Measurements from ENCODE around the gene LRRC71. TPM values are rescaled to one million over a fixed set of nuclear protein-coding genes. Genes with fewer than 3 reads are reported as not detected.

LRRC71 gene
- total and polyA plus RNA-seq, 2 experiments from 2014 or later: 0.24 TPM; not detected in 1

DNA sequence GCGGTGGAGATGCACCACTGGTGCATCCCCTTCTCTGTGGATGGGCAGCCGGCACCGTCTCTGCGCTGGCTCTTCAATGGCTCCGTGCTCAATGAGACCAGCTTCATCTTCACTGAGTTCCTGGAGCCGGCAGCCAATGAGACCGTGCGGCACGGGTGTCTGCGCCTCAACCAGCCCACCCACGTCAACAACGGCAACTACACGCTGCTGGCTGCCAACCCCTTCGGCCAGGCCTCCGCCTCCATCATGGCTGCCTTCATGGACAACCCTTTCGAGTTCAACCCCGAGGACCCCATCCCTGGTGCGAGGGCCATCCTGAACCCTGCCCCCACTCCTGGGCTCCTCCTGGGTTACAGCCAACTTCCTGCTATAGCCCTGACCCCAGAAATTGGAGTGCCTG lies 46.8 kb upstream of the LRRC71 start (continued):
- TF ChIP-seq, protein P1, sequence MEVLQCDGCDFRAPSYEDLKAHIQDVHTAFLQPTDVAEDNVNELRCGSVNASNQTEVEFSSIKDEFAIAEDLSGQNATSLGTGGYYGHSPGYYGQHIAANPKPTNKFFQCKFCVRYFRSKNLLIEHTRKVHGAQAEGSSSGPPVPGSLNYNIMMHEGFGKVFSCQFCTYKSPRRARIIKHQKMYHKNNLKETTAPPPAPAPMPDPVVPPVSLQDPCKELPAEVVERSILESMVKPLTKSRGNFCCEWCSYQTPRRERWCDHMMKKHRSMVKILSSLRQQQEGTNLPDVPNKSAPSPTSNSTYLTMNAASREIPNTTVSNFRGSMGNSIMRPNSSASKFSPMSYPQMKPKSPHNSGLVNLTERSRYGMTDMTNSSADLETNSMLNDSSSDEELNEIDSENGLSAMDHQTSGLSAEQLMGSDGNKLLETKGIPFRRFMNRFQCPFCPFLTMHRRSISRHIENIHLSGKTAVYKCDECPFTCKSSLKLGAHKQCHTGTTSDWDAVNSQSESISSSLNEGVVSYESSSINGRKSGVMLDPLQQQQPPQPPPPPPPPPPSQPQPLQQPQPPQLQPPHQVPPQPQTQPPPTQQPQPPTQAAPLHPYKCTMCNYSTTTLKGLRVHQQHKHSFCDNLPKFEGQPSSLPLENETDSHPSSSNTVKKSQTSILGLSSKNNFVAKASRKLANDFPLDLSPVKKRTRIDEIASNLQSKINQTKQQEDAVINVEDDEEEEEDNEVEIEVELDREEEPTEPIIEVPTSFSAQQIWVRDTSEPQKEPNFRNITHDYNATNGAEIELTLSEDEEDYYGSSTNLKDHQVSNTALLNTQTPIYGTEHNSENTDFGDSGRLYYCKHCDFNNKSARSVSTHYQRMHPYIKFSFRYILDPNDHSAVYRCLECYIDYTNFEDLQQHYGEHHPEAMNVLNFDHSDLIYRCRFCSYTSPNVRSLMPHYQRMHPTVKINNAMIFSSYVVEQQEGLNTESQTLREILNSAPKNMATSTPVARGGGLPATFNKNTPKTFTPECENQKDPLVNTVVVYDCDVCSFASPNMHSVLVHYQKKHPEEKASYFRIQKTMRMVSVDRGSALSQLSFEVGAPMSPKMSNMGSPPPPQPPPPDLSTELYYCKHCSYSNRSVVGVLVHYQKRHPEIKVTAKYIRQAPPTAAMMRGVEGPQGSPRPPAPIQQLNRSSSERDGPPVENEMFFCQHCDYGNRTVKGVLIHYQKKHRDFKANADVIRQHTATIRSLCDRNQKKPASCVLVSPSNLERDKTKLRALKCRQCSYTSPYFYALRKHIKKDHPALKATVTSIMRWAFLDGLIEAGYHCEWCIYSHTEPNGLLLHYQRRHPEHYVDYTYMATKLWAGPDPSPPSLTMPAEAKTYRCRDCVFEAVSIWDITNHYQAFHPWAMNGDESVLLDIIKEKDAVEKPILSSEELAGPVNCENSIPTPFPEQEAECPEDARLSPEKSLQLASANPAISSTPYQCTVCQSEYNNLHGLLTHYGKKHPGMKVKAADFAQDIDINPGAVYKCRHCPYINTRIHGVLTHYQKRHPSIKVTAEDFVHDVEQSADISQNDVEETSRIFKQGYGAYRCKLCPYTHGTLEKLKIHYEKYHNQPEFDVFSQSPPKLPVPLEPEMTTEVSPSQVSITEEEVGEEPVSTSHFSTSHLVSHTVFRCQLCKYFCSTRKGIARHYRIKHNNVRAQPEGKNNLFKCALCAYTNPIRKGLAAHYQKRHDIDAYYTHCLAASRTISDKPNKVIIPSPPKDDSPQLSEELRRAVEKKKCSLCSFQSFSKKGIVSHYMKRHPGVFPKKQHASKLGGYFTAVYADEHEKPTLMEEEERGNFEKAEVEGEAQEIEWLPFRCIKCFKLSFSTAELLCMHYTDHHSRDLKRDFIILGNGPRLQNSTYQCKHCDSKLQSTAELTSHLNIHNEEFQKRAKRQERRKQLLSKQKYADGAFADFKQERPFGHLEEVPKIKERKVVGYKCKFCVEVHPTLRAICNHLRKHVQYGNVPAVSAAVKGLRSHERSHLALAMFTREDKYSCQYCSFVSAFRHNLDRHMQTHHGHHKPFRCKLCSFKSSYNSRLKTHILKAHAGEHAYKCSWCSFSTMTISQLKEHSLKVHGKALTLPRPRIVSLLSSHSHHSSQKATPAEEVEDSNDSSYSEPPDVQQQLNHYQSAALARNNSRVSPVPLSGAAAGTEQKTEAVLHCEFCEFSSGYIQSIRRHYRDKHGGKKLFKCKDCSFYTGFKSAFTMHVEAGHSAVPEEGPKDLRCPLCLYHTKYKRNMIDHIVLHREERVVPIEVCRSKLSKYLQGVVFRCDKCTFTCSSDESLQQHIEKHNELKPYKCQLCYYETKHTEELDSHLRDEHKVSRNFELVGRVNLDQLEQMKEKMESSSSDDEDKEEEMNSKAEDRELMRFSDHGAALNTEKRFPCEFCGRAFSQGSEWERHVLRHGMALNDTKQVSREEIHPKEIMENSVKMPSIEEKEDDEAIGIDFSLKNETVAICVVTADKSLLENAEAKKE (CRISPR knock-in tag; IDR thresholded peaks at IDR 0.05): no peak
- no peak for TF ChIP-seq NANOG (IDR thresholded peaks at IDR 0.05; ENCODE audit: borderline replicate concordance)
- TF ChIP-seq, protein P2, sequence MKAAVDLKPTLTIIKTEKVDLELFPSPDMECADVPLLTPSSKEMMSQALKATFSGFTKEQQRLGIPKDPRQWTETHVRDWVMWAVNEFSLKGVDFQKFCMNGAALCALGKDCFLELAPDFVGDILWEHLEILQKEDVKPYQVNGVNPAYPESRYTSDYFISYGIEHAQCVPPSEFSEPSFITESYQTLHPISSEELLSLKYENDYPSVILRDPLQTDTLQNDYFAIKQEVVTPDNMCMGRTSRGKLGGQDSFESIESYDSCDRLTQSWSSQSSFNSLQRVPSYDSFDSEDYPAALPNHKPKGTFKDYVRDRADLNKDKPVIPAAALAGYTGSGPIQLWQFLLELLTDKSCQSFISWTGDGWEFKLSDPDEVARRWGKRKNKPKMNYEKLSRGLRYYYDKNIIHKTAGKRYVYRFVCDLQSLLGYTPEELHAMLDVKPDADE (IDR thresholded peaks at IDR 0.05): no peak

- 0 out of 2 replicates have a peak, but pooled peaks cover 3% of the 10 kb centered on the region for H3F3A ChIP-seq (replicated peaks; ENCODE audit: low read depth)
- H3K4me3 Mint-ChIP-seq: no peak overlapping the region
- H3K4me3 ChIP-seq: no peak overlapping the region
- H4K20me1 ChIP-seq (replicated peaks; ENCODE audit: insufficient read depth): no peaks in the 10 kb centered on the region
- H3K4me2 ChIP-seq: no peak overlapping the region
- H3K4me1 ChIP-seq (ENCODE audit: insufficient read depth): peaks cover 3% of the 10 kb centered on the region; the same call in 1 of the 2 replicates
- peaks cover 16% of the 10 kb centered on the region for H3K27me3 Mint-ChIP-seq (ENCODE audit: insufficient read depth, low read depth, poor library complexity)
- H3K79me2 ChIP-seq (replicated peaks; ENCODE audit: insufficient read depth): no peaks in the 10 kb centered on the region
- peaks cover 10% of the 10 kb centered on the region; the same call in 2 of the 3 replicates for H3K4me1 Mint-ChIP-seq
- no peaks in the 10 kb centered on the region for H3K36me3 Mint-ChIP-seq (ENCODE audit: low read depth)
- H3K27me3 ChIP-seq (ENCODE audit: insufficient read depth): peaks cover 36% of the 10 kb centered on the region
- H3K36me3 ChIP-seq (ENCODE audit: insufficient read depth): no peaks in the 10 kb centered on the region
- H3K27ac ChIP-seq (ENCODE audit: low read depth): no peak overlapping the region
- no peaks in the 10 kb centered on the region for H3K9me2 ChIP-seq (ENCODE audit: insufficient read depth)
- ATAC-seq (no peak), DNase-seq (ENCODE audit: low spot score) (no peak)
- no peaks in the 10 kb centered on the region for H3K9me3 Mint-ChIP-seq
- H3K27ac Mint-ChIP-seq: no peak overlapping the region
- H2AFZ ChIP-seq: no peak overlapping the region
- TF ChIP-seq CREB1 (CRISPR knock-in tag; IDR thresholded peaks at IDR 0.05; ENCODE audit: low read depth): no peak
- no peak for TF ChIP-seq ZNF114 (CRISPR knock-in tag; IDR thresholded peaks at IDR 0.05)
- no peak for TF ChIP-seq STAT1 (IDR thresholded peaks at IDR 0.05; ENCODE audit: unreplicated experiment)
- TF ChIP-seq JUNB (IDR thresholded peaks at IDR 0.05; ENCODE audit: unreplicated experiment): no peak
- TF ChIP-seq ZNF331 (CRISPR knock-in tag; IDR thresholded peaks at IDR 0.05; ENCODE audit: low read depth): no peak
- no peak for TF ChIP-seq EZH2 (IDR thresholded peaks at IDR 0.05; ENCODE audit: low read depth, unreplicated experiment)
- TF ChIP-seq, protein P3, sequence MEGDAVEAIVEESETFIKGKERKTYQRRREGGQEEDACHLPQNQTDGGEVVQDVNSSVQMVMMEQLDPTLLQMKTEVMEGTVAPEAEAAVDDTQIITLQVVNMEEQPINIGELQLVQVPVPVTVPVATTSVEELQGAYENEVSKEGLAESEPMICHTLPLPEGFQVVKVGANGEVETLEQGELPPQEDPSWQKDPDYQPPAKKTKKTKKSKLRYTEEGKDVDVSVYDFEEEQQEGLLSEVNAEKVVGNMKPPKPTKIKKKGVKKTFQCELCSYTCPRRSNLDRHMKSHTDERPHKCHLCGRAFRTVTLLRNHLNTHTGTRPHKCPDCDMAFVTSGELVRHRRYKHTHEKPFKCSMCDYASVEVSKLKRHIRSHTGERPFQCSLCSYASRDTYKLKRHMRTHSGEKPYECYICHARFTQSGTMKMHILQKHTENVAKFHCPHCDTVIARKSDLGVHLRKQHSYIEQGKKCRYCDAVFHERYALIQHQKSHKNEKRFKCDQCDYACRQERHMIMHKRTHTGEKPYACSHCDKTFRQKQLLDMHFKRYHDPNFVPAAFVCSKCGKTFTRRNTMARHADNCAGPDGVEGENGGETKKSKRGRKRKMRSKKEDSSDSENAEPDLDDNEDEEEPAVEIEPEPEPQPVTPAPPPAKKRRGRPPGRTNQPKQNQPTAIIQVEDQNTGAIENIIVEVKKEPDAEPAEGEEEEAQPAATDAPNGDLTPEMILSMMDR (conservative IDR thresholded peaks at IDR 0.05; ENCODE audit: low read depth in 2 of 2): no peak
- TF ChIP-seq POLR2AphosphoS5 (IDR thresholded peaks at IDR 0.05; ENCODE audit: low read depth): no peak
- no peak for TF ChIP-seq NANOG (IDR thresholded peaks at IDR 0.05; ENCODE audit: borderline replicate concordance)
- TF ChIP-seq, protein P2 (IDR thresholded peaks at IDR 0.05): no peak
- no peak for TF ChIP-seq REST (IDR thresholded peaks at IDR 0.05; ENCODE audit: unreplicated experiment)
These were observed 46.3 kb upstream of the LRRC71 start for GRCh38 chr1:156874142-156874541.

Data from GM23338 (cell line).